Measurements from ENCODE around the gene TWF2.

TWF2 gene

GRCh38 chr3:52268036-52268435, 29.1 kb upstream of the TWF2 start:
- H3K9ac ChIP-seq (ENCODE audit: low read length), result no peak overlapping the region

DNA sequence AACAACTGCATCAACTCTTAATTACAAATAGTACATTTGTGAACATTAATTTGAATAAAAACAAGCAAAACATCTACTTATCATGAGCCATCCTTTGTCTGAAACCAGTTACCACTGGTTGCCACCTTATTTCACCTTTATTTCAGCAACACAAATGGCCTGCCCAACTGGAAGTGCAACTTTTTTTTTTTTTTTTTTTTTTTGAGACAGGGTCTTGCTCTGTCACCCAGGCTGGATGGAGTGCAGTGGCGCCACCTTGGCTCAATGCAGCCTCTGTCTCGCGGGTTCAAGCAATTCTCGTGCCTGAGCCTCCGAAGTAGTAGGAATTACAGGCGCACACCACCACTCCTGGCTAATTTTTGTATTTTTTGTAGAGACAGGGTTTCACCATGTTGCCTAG, 26.4 kb upstream of the TWF2 start:
- Histone ChIP-seq H3K79me2 (ENCODE audit: low read length) (peaks cover 92% of the 10 kb centered on the region), H3K4me1 (ENCODE audit: low read length) (peaks cover 33% of the 10 kb centered on the region), H3K9me3 (ENCODE audit: insufficient read depth, low read length) (no peaks in the 10 kb centered on the region), H3K27ac (ENCODE audit: low read length) (no peak overlapping the region), H3K9ac (ENCODE audit: low read length) (no peak overlapping the region), H3K36me3 (replicated peaks; ENCODE audit: low read depth, low read length) (peaks cover 80% of the 10 kb centered on the region), H3K4me2 (ENCODE audit: low read length) (no peak overlapping the region), H4K20me1 (ENCODE audit: insufficient read depth, low read length) (peaks cover 52% of the 10 kb centered on the region), H3K27me3 (ENCODE audit: low read depth, low read length) (no peaks in the 10 kb centered on the region), H3K4me3 (ENCODE audit: low read length) (no peak overlapping the region), H2AFZ (ENCODE audit: low read depth, low read length) (no peak overlapping the region)
- no peak for TF ChIP-seq EZH2phosphoT487 (IDR thresholded peaks at IDR 0.05; ENCODE audit: low read depth)
- 0 out of 2 replicates have a peak, but pooled peaks have one; percentile 9 for TF ChIP-seq CTCF (IDR thresholded peaks at IDR 0.05; ENCODE audit: low read depth, low read length)

More at GRCh38 chr3:52268036-52268435, 29.1 kb upstream of the TWF2 start:
- Histone ChIP-seq H3K27me3 (ENCODE audit: low read depth, low read length) (no peaks in the 10 kb centered on the region), H3K4me2 (ENCODE audit: low read length) (no peak overlapping the region), H4K20me1 (ENCODE audit: insufficient read depth, low read length) (peaks cover 68% of the 10 kb centered on the region), H3K9me3 (ENCODE audit: insufficient read depth, low read length) (no peaks in the 10 kb centered on the region), H3K4me1 (ENCODE audit: low read length) (peaks cover 49% of the 10 kb centered on the region), H3K4me3 (ENCODE audit: low read length) (no peak overlapping the region), H3K79me2 (ENCODE audit: low read length) (peaks cover 95% of the 10 kb centered on the region), H3K36me3 (replicated peaks; ENCODE audit: low read depth, low read length) (peaks cover 74% of the 10 kb centered on the region), H2AFZ (ENCODE audit: low read depth, low read length) (no peak overlapping the region), H3K27ac (ENCODE audit: low read length) (no peak overlapping the region)
- TF ChIP-seq CTCF (IDR thresholded peaks at IDR 0.05; ENCODE audit: low read depth, low read length) (no peak), EZH2phosphoT487 (IDR thresholded peaks at IDR 0.05; ENCODE audit: low read depth) (no peak)

- no peak overlapping the region for H3K4me2 ChIP-seq (ENCODE audit: low read length)
- H3K4me1 ChIP-seq (ENCODE audit: low read length), result peaks cover 14% of the 10 kb centered on the region
- no peaks in the 10 kb centered on the region for H3K9me3 ChIP-seq (ENCODE audit: insufficient read depth, low read length)
- no peak overlapping the region for H3K9ac ChIP-seq (ENCODE audit: low read length)
- H3K27me3 ChIP-seq (ENCODE audit: low read depth, low read length), result no peaks in the 10 kb centered on the region
- H3K27ac ChIP-seq (ENCODE audit: low read length), result no peak overlapping the region; the same call in 1 of the 2 replicates
- peaks cover 26% of the 10 kb centered on the region for H4K20me1 ChIP-seq (ENCODE audit: insufficient read depth, low read length)
- peaks cover 76% of the 10 kb centered on the region for H3K79me2 ChIP-seq (ENCODE audit: low read length)
- no peak overlapping the region for H3K4me3 ChIP-seq (ENCODE audit: low read length)
- no peak for TF ChIP-seq CTCF (IDR thresholded peaks at IDR 0.05; ENCODE audit: low read depth, low read length)
- no peak for TF ChIP-seq EZH2phosphoT487 (IDR thresholded peaks at IDR 0.05; ENCODE audit: low read depth)
- H3K36me3 ChIP-seq (replicated peaks; ENCODE audit: low read depth, low read length), result peaks cover 85% of the 10 kb centered on the region
- H2AFZ ChIP-seq (ENCODE audit: low read depth, low read length), result no peak overlapping the region
These were observed 23.5 kb upstream of the TWF2 start for GRCh38 chr3:52262447-52262846.

- Histone ChIP-seq H3K79me2 (ENCODE audit: low read length) (peaks cover 68% of the 10 kb centered on the region), H3K27ac (ENCODE audit: low read length) (no peak overlapping the region), H3K27me3 (ENCODE audit: low read depth, low read length) (no peaks in the 10 kb centered on the region), H3K36me3 (replicated peaks; ENCODE audit: low read depth, low read length) (peaks cover 82% of the 10 kb centered on the region), H3K4me1 (ENCODE audit: low read length) (peaks cover 15% of the 10 kb centered on the region), H2AFZ (ENCODE audit: low read depth, low read length) (no peak overlapping the region), H3K4me2 (ENCODE audit: low read length) (no peak overlapping the region), H3K4me3 (ENCODE audit: low read length) (no peak overlapping the region), H3K9me3 (ENCODE audit: insufficient read depth, low read length) (no peaks in the 10 kb centered on the region), H4K20me1 (ENCODE audit: insufficient read depth, low read length) (peaks cover 31% of the 10 kb centered on the region), H3K9ac (ENCODE audit: low read length) (no peak overlapping the region)
- TF ChIP-seq CTCF (IDR thresholded peaks at IDR 0.05; ENCODE audit: low read depth, low read length) (no peak), EZH2phosphoT487 (IDR thresholded peaks at IDR 0.05; ENCODE audit: low read depth) (no peak)
These were observed 20.5 kb upstream of the TWF2 start for GRCh38 chr3:52259448-52259847.

All from OCI-LY3 (cell line).